NCI-H2227 (cell line): ENCODE results near the gene LRP1B.

Experiments used
- DNase-seq: peaks from one replicate; lab custom pipeline; 2025; ENCODE audit not compliant: unreplicated experiment; lab: John Stamatoyannopoulos, UW

Gene LRP1B

GRCh38 chr2:140972724-140973123 lies 1158.1 kb downstream of the LRP1B start:
- no peak for DNase-seq

GRCh38 chr2:140964324-140964723 lies 1166.5 kb downstream of the LRP1B start:
- peak; percentile 38 for DNase-seq

DNA sequence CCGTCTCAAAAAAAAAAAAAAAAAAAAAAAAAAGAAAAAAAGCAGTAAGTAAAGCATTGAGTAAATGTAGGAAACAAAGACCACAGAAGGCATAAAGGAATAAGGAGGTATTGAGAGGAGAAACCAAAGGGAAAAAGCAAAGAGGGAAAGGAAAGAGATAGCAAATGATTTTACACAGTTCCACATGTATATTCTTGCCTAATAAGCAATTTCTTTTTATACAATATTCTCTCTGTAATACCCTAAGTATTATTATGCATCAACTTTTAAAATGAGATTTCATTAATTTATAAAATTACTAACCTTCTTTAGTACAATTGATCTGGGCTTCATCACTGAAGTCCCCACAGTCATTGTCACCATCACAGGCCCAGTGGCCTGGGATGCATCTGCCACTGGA lies 1180.9 kb downstream of the LRP1B start:
- DNase-seq: no peak

DNA sequence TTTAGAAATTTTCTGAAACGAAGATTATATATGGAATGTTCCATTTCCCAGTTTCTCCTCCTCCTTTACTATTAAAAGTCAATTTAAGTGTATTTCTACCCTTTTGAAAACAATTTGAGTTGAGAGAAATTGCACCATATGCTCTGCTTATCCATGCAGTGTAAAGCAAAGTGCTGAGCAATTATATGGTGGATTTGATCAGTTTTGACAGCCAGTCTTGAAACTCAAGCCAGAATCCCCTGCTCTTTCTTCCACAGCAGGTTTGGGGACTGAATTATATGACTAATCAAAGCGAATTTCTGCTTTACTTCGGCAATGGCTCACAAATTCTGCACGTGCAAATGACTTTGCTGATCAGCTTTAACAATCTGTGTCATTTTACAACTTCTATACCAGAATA lies 1183.6 kb downstream of the LRP1B start:
- no peak for DNase-seq

DNA sequence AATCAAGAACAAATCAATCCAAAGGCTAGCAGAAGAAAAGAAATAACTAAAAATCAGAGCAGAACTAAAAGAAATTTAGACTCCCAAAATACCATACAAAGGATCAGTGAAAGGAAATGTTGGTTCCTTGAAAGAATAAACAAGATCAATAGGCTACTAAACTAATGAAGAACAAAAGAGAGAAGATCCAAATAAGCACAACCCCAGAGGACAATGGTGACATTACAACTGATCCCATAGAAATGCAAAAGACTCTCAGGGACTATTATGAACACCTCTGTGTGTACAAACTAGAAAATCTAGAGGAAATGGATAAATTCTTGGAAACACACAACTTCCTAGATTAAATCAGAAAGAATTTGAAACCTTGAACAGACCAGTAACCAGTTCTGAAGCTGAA lies 1186.9 kb downstream of the LRP1B start:
- no peak for DNase-seq

DNA sequence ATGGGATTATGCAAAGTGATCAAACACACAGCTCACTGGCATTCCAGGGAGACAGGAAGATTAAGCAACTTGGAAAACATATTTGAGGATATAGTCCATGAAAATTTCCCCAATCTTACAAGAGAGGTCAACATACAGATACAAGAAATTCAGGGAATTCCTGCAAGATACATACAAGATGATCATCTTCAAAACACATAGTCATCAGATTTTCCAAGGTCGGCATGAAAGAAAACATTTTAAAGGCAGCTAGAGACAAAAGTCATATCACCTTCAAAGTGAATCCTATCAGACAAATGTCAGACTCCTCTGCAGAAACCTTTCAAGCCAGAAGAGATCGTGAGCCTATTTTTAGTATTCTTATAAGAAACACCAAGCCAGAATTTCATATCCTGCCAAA lies 1188.5 kb downstream of the LRP1B start:
- DNase-seq: no peak

- no peak for DNase-seq
These were observed 1201.0 kb downstream of the LRP1B start for GRCh38 chr2:140929849-140930248.

GRCh38 chr2:140918426-140918825 lies 1212.4 kb downstream of the LRP1B start:
- no peak for DNase-seq

DNA sequence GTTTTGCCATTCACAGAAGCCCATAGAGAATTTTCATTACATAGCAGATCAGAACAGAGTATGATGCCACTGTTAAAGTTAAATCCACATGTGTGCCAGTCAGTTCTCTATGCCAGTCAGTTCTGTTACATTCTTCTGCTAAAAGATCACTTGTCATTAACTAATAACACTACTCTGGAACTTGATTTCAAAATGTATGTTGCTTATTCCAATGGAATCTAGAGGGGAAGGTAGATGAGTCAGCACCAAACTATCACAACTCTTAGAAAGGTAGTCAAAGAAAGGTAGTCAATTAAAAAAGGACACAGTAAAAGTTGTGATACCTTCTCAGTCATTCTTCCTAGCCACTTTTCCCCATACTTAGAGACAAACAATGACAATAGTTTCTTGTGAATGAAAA lies 1214.4 kb downstream of the LRP1B start:
- no peak for DNase-seq

DNA sequence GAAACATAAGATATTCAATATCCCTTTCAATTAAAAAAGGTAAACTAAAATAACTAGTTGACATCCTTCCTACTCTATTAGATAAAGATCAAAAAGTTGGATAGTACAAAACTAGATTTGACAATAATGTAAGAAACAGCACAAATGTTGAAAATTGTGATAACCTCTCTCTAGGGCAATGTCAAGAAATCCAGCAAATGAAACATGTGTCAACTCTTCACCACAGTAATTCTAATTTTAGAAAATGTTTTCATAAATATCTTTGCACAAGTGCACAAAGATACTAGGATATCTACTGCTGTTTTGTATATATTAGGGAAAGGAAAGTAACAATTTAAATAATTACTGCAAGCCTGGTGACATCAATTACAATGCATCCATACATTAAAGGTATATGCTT lies 1220.1 kb downstream of the LRP1B start:
- no peak for DNase-seq

GRCh38 chr2:140905083-140905781 lies 1225.6 kb downstream of the LRP1B start:
- DNase-seq: peak; percentile 52

DNA sequence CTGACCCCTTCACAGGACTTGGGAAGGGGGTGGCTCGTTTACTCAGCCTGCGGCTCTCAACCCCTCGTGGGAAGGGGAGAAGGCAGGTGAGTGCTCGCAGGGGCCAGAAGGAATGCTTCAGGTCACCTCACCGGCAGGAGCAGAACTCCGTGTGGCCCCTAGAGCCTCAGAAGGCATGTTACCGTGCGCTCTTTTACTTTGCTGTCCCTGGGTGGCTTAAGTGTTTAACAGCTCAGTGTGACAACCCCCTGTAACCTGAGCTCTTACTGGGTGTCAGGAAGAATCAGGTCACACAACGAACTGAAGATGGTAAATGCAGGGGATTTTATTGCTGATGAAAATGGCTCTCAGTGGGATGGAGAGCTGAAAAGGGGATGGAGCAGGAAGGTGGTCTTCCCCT lies 1235.4 kb downstream of the LRP1B start:
- DNase-seq: no peak

GRCh38 chr2:140893685-140894084 lies 1237.1 kb downstream of the LRP1B start:
- DNase-seq: no peak

GRCh38 chr2:140892911-140893637 lies 1237.7 kb downstream of the LRP1B start:
- no peak for DNase-seq

GRCh38 chr2:140892436-140892835 lies 1238.4 kb downstream of the LRP1B start:
- no peak for DNase-seq

DNA sequence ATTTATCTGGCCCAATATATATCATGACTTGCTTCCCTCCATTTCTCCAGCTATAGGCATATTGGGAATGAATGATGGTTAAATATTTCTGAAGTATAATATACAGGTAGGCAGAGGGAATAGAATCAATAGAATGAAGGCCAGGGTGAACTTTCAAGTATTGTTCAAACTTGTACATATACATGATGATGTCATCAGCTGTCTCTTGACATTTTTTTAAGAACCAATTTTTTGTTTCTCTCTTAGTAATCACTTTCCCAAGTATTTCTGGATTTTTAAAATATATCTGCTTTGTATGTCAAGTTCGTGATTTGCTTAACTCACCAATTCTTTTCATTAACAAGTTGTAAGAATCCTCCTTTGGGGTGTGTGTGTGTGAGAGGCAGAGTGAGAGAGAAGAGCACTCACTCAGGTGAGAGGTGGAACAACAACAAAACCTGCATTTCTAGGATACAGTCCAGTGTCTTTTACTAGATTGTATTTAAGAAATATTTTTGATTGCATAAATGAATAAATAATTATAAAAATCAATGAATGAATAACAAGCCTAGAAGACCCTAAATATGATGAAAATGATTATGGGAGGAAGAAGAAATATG lies 1239.1 kb downstream of the LRP1B start:
- DNase-seq: no peak

- DNase-seq: no peak
These were observed 1247.9 kb downstream of the LRP1B start for GRCh38 chr2:140882671-140883620.

GRCh38 chr2:140880573-140880972 lies 1250.2 kb downstream of the LRP1B start:
- DNase-seq: no peak

GRCh38 chr2:140876015-140876414 lies 1254.8 kb downstream of the LRP1B start:
- DNase-seq: no peak

GRCh38 chr2:140873915-140874531 lies 1256.8 kb downstream of the LRP1B start:
- no peak for DNase-seq

DNA sequence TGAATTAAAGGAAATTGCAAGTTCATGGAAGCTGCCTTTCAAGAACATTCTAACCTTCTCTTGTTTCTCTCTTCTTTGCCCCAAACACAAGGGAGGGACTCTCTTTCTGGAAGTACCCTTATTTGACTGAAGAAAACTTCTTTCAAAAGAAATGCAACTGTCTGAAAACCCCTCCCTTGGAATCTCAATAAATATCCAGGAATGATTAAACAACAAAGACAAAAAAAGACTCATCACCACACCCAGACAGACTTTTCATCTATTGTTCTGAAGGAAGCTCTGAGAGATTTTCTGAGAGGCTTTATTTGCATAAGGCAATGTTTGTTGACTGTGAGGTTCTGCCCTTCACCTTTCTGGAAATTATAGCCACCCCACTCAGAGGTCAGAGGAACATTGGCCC lies 1260.9 kb downstream of the LRP1B start:
- no peak for DNase-seq
